Stimulated activated CD4-positive, alpha-beta T cell treated with anti-CD3 and anti-CD28 coated beads, Interleukin-4, amount 100 ng/mL, for 48 hours (primary cell): ENCODE data around the gene SEC31A.

ENCODE experiments used
- DNase-seq, 2 donors: peaks; one replicate each; pipeline ENCODE4 v3.0.0-alpha.2; 2020; ENCODE audit warnings: low read depth in 2 of 2

Gene SEC31A

DNA sequence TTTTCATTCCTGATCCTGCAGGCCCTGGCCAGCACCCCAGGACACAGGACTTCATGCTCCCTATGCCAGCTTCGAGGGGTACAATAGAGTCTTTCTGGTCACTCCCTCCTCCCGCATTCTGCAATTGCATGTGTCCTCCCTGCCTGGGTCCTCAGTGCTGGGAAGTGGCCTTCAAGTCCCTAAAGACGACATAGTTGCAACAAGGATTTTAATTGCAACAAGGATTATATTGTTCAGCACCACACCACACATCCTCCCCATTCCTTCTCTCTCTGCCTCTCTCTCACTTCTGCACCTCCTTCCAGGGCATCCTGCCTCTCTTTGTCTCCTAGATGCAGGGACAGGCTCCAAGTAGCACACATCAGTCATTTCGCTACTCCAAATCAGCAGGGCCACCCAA is 117.9 kb downstream of the SEC31A start:
- no peak for DNase-seq

DNA sequence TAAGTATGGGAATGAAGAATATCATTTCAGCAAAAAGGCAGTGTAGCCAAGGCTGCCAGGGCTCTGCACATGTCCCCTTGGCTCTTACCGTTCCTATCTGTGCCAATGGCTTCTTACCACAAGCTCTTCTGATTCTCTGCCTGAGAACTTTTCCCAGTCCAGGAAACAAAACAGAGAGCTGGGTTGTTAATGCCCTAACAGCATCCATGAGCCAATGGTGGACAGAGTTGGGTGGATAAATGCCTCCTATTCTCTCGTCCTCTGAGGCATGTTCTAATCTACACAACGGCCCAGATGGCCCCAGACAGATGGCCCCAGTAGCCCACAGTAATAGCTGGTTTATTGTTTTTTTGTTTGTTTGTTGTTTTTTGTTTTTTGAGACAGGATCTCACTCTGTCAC is 120.3 kb downstream of the SEC31A start:
- DNase-seq: no peak
